Gastroesophageal sphincter (tissue), 4 donors: ENCODE data around the gene MRPL12. TPM values are rescaled to one million over a fixed set of nuclear protein-coding genes. Genes with fewer than 3 reads are reported as not detected.

Source experiments
- ATAC-seq: fragments of 150-250 bp; one replicate; pipeline ENCODE4 v1.9.1; 2016; ENCODE audit warnings: mild to moderate bottlenecking, moderate library complexity
- H3K27ac ChIP-seq, 4 donors: fragments of 200-600 bp; sonication (generic) in 3 of 4; 1 replicate in 3 of 4; 2 replicates in 1 of 4; pipeline ENCODE4 v1.5.1; 2016 to 2019
- H3K27me3 ChIP-seq: fragments of 200-600 bp; sonication (generic); one replicate; pipeline ENCODE4 v1.5.1; 2019
- H3K36me3 ChIP-seq, 2 donors: fragments of 200-600 bp; sonication (generic); one replicate each; pipeline ENCODE4 v1.5.1; 2019; ENCODE audit warnings: control low read depth in 1 of 2
- H3K4me1 ChIP-seq, 3 donors: fragments of 200-600 bp; sonication (generic); 1 replicate in 2 of 3; 2 replicates in 1 of 3; pipeline ENCODE4 v1.5.1; 2016 to 2019; ENCODE audit warnings: control low read depth in 2 of 3
- H3K4me3 ChIP-seq, 2 donors: fragments of 200-600 bp; sonication (generic); one replicate each; pipeline ENCODE4 v1.5.1; 2019; ENCODE audit warnings: mild to moderate bottlenecking in 1 of 2, moderate library complexity in 1 of 2
- H3K9me3 ChIP-seq, 3 donors: fragments of 200-600 bp; sonication (generic); one replicate each; pipeline ENCODE4 v1.5.1; 2017 to 2019; ENCODE audit warnings: control low read depth in 2 of 3
- EP300 ChIP-seq: sonication (generic); formaldehyde crosslinking; IDR thresholded peaks from one replicate; pipeline ENCODE4 v1.6.1; 2017; ENCODE audit warnings: antibody characterized with exemption, mild to moderate bottlenecking
- POLR2A ChIP-seq, 2 donors: fragments of 450-650 bp; IDR thresholded peaks; one replicate each; pipeline ENCODE4 v1.6.1; 2017; ENCODE audit warnings: antibody characterized with exemption in 2 of 2, mild to moderate bottlenecking in 2 of 2, moderate library complexity in 1 of 2
- POLR2AphosphoS5 ChIP-seq: sonication (generic); formaldehyde crosslinking; IDR thresholded peaks from one replicate; pipeline ENCODE4 v1.6.1; 2017; ENCODE audit warnings: antibody characterized with exemption
- WGBS, 2 donors: methylation state at CpG; one replicate each; pipeline ENCODE4 v1.1.5; 2018; ENCODE audit warnings: low coverage in 1 of 2; 5-methylcytosine and 5-hydroxymethylcytosine counted together
- total RNA-seq, 4 donors: library from RNA; depleted of rRNA; stranded (reverse); fragments of >200 nt; gene quantifications; one replicate each; pipeline ENCODE4 v1.1.0, GENCODE V29; 2016
- TF ChIP-seq, protein P1 (sequence below), 4 experiments: fragments of 200-600 bp in 2 of 4; fragments of 450-650 bp in 2 of 4; sonication (generic) in 1 of 4; IDR thresholded peaks; one replicate each; pipeline ENCODE4 v1.5.1; 2017 to 2019; ENCODE audit warnings: antibody characterized with exemption in 4 of 4, mild to moderate bottlenecking in 2 of 4, moderate library complexity in 2 of 4

MRPL12 gene
- total RNA-seq, 4 donors from 2014 or later: 27.5 to 42.9 (median 29.3) TPM

- no peak overlapping the region for H3K27ac ChIP-seq
- H3K36me3 ChIP-seq: no peaks in the 10 kb centered on the region
- H3K4me3 ChIP-seq: no peak overlapping the region
- 73 to 87% methylated on average over 5 of the region's 5 CpGs for WGBS, 2 donors
- H3K4me1 ChIP-seq: no peaks in the 10 kb centered on the region
- peaks cover 12% of the 10 kb centered on the region for H3K27me3 ChIP-seq
- H3K9me3 ChIP-seq: no peaks in the 10 kb centered on the region
- TF ChIP-seq POLR2A (IDR thresholded peaks at IDR 0.05) (no peak), EP300 (no peak), POLR2AphosphoS5 (no peak)
- TF ChIP-seq, protein P1, sequence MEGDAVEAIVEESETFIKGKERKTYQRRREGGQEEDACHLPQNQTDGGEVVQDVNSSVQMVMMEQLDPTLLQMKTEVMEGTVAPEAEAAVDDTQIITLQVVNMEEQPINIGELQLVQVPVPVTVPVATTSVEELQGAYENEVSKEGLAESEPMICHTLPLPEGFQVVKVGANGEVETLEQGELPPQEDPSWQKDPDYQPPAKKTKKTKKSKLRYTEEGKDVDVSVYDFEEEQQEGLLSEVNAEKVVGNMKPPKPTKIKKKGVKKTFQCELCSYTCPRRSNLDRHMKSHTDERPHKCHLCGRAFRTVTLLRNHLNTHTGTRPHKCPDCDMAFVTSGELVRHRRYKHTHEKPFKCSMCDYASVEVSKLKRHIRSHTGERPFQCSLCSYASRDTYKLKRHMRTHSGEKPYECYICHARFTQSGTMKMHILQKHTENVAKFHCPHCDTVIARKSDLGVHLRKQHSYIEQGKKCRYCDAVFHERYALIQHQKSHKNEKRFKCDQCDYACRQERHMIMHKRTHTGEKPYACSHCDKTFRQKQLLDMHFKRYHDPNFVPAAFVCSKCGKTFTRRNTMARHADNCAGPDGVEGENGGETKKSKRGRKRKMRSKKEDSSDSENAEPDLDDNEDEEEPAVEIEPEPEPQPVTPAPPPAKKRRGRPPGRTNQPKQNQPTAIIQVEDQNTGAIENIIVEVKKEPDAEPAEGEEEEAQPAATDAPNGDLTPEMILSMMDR (IDR thresholded peaks at IDR 0.05): no peak
- ATAC-seq: no peak
Measured at GRCh38 chr17:81659038-81659437, 44.1 kb upstream of the MRPL12 start.

DNA sequence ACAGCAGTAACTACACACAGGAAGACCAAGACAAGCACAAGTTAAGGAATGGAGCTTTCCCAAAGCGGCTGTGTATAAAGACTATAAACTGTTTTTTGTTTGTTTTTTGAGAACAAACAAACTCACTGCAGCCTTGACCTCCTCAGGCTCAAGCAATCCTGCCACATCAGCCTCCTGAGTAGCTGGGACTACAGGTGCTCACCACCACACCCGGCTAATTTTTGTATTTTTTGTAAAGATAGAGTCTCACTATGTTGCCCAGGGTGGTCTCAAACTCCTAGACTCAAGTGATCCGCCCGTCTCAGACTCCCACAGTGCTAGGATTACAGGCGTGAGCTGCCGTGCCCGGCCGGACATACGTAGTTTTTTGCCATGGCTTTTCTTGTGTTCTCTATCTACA, 42.7 kb upstream of the MRPL12 start:
- H3K27me3 ChIP-seq: no peaks in the 10 kb centered on the region
- no peaks in the 10 kb centered on the region for H3K9me3 ChIP-seq
- TF ChIP-seq EP300: no peak
- no peak for TF ChIP-seq POLR2A (IDR thresholded peaks at IDR 0.05)
- TF ChIP-seq, protein P1 (IDR thresholded peaks at IDR 0.05): no peak
- TF ChIP-seq POLR2AphosphoS5: no peak
- H3K4me3 ChIP-seq: no peak overlapping the region
- ATAC-seq: no peak
- no peak overlapping the region for H3K27ac ChIP-seq
- peaks cover 0 to 9% (median 6%) of the 10 kb centered on the region in 3 donors for H3K4me1 ChIP-seq
- WGBS, 2 donors: 74 to 86% methylated on average over 3 to 9 of the region's 9 CpGs
- peaks cover 0 to 8% of the 10 kb centered on the region in 2 donors for H3K36me3 ChIP-seq

- H3K36me3 ChIP-seq: peaks cover 0 to 8% of the 10 kb centered on the region in 2 donors
- ATAC-seq: no peak
- H3K4me1 ChIP-seq: peaks cover 0 to 16% (median 12%) of the 10 kb centered on the region in 3 donors
- TF ChIP-seq POLR2AphosphoS5: no peak
- no peak for TF ChIP-seq EP300
- TF ChIP-seq, protein P1 (IDR thresholded peaks at IDR 0.05): no peak
- TF ChIP-seq POLR2A (IDR thresholded peaks at IDR 0.05): no peak
- no peaks in the 10 kb centered on the region for H3K27me3 ChIP-seq
- no peaks in the 10 kb centered on the region for H3K9me3 ChIP-seq
- no peak overlapping the region for H3K4me3 ChIP-seq
- 86 to 89% methylated on average over 4 of the region's 4 CpGs for WGBS, 2 donors
- no peak overlapping the region for H3K27ac ChIP-seq
Measured at GRCh38 chr17:81662002-81662401, 41.2 kb upstream of the MRPL12 start.

GRCh38 chr17:81664051-81664470, 39.1 kb upstream of the MRPL12 start:
- Histone ChIP-seq H3K27ac (no peak overlapping the region), H3K4me3 (no peak overlapping the region), H3K4me1 (peaks cover 0 to 36% (median 21%) of the 10 kb centered on the region in 3 donors), H3K9me3 (no peaks in the 10 kb centered on the region), H3K36me3 (peaks cover 0 to 17% of the 10 kb centered on the region in 2 donors), H3K27me3 (no peaks in the 10 kb centered on the region)
- ATAC-seq: no peak
- no peak for TF ChIP-seq POLR2A (IDR thresholded peaks at IDR 0.05)
- no peak for TF ChIP-seq EP300
- no peak for TF ChIP-seq POLR2AphosphoS5
- TF ChIP-seq, protein P1 (IDR thresholded peaks at IDR 0.05): no peak
- 83% methylated on average over 1 of the region's 7 CpGs; no CpG with 5 or more reads in 1 of the 2 donors for WGBS, 2 donors

DNA sequence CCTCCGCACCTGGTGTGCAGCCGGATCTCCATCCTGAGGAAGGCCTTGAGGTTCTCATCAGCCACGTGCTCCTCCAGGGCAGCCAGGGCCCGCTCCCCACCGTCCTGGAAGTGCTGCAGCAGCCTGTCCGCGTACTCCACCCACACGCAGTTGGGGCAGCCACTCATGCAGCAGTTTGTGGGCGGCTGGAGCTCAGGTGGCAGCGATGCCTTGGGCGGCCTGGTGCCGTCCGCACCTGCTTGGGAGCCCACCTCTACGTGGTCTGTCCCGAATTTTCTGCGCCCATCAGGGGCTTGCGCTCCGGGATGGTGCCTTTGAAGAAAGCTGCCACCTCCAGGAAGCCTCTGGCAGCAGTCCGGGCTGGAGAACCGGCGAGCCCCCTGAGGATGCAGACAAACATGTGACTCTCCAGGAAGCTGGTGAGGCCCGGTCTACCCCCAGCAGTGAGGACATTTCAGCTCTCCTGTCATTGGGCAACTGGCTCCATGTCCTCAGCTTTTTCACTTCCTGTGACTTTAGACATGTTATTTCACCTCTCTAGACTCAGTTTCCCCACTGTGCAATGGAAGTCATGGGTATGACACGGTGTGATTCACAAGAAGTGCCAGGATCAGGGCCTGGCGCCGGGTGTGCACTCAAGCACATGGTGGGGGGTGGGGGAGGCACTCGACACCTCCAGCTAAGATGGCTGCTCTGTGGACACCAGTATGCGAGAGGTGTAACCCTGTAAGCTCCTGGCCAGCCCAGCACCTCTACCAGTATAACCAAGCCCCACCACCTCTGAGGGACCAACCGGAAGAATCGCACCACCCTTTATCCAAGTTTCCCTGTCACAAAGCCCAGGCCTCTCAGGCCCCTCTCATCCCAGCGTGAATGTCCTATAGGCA, 37.7 kb upstream of the MRPL12 start:
- no peaks in the 10 kb centered on the region for H3K27me3 ChIP-seq
- 0% methylated on average over 2 to 4 of the region's 30 CpGs for WGBS, 2 donors
- no peak for ATAC-seq
- peak overlapping the region; percentile 76 to 88 for H3K4me3 ChIP-seq
- H3K27ac ChIP-seq: peak overlapping the region; percentile 76 to 97 (median 90)
- TF ChIP-seq POLR2A (IDR thresholded peaks at IDR 0.05) (no peak), POLR2AphosphoS5 (no peak), EP300 (no peak)
- TF ChIP-seq, protein P1 (IDR thresholded peaks at IDR 0.05): no peak
- peaks cover 0 to 40% (median 21%) of the 10 kb centered on the region in 3 donors for H3K4me1 ChIP-seq
- H3K9me3 ChIP-seq: no peaks in the 10 kb centered on the region
- H3K36me3 ChIP-seq: peaks cover 0 to 31% of the 10 kb centered on the region in 2 donors
